HG03108 (cell line): ENCODE measurements around the gene CMTM5.

Experiments
- ATAC-seq: cut with Tn5 transposase; IDR thresholded peaks from one replicate; pipeline ENCODE4 v1.9.1; 2021; ENCODE audit warnings: moderate library complexity; ENCODE audit not compliant: unreplicated experiment

Gene CMTM5, protein sequence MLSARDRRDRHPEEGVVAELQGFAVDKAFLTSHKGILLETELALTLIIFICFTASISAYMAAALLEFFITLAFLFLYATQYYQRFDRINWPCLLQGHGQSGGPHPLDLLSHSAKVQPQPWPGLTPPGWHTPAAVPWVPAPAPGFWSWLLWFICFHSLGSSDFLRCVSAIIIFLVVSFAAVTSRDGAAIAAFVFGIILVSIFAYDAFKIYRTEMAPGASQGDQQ

DNA sequence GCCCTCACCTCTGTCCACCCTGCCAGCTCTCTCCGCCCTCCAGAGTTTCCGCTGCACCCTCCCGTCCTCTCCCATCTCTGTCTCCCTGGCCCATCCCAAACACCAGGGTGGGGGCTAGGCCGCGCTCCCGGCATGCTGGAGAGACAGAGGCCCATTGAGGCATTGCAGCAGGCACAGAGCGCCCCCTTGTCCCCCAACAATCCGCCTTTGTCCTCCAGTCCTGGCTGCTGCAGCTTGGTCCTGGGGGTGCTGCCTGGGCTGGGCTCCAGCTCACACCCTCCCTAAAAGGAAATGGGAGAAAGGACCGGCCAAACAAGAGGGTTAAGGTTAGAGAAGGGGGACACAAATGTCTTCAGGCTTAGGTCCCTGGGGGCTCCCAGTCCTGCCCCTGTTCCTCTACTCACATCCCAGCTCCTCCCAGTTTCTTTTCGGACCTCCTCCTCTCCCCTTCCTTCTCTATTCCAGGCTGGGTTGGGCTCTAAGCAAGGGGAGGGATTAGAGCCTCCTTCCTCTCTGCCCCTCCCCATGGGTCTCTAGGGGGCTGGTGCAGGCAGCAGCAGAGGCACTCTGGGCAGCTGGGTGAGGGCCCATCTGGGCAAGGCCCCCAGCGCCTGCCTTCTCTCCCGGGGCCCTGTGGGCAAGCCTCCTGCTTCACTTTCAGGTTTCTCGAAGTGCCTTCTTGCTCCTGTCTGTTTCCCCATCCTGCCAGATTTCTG is at the start of gene CMTM5:
CMTM5 (plus strand) TSS at position 565 of the 716 bp plus-strand sequence. CDS start 206 bp downstream, outside the sequence.
- no peak for ATAC-seq

DNA sequence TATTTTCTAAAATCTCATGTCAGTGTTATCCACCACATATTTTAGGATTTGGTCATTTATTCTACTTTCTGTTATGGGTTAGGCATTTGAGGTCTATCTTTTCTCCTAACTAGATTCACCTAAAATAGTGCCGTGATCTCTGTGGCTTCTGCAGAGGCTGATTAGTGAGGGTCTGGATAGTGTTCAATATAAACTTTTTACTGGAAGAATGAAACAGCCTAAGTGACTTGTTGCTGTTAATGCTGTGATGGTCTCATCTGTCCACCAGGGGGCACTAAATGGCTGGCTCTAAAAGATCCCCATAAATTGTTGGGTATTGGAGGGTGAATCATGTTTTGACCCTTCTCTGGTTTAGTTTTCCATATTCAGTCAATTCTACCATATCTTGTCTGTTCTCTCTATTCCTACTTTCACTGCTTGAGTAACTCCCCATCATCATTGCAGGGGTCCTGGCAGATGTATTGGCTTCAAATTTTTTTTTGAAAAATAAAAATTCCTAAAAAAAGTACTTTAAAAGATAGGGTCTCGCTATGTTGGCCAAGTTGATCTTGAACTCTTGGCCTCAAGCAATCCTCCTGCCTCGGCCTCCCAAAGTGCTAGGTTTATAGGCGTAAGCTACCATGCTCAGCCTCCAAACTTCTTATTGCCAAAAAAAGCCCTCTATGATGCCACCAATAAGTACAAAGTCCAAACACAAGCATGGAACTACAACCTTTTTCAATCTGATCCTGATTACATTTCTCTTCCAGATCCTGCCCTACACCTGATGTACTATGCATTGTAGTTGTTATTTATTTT is 48.7 kb upstream of the CMTM5 start:
- no peak for ATAC-seq

DNA sequence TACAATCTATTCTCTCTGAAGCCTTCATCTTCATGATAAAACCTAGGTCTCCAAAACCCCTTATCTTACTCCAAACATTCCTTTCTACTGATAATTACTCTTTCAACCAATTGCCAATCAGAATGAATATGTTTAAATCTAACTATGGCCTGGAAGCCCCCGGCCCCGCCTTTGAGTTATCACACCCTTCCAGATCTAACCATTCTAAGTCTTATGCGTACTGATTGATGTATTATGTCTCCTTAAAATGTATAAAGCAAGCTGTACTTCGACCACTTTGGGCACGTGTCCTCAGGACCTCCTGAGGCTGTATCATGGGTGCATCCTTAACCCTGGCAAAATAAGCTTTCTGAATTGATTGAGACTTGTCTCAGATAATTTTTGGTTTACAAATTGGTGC is 41.2 kb upstream of the CMTM5 start:
- ATAC-seq, result no peak

DNA sequence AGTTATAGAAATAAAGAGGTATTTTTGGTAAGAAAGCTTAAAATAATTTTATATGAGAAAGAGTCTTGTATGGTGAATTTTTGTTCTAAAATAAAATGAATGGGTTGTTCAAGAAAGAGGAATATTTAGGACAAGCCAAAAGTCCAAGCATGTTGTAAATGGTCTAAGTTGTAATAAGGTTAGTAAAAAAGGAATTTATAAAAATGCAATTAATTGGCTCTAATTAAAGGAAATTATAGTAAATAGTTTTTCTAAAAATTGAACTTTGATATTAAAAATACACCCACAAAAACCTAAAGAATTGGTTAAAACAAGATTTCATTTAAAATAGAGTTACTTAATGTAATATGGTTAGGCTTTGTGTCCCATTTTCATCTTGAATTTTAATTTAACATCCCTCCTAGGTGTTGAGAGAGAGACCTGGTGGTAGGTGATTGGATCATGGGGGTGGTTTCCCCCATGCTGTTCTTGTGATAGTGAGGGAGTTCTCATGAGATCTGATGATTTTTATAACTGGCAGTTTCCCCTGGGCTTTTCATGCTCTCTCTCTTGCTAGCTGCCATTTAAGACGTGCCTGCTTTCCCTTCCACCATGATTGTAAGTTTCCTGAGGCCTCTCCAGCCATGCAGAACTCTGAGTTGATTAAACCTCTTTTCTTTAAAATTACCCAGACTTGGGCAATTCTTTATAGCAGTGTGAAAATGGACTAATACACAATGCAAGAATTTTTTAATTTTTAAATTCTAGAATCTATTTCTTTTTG is 37.2 kb upstream of the CMTM5 start:
- no peak for ATAC-seq

DNA sequence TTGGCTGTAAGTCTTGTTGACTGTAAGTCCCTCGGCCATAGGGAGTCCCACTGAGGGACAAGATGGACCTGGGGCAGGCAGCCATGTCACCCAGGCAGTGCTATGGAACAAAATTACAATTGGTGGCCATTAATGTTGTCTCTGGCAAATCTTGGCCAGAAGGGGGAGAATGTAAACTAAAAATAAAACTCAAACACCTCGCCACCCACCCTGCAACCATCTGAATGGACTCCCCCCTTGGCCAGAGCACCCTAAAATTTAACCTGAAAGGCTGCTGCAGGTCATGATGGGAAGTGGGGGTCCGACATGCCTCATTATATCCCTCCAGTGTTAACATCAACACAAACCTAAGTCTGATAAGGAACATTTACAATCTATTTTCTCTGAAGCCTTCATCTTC is 32.4 kb upstream of the CMTM5 start:
- no peak for ATAC-seq

DNA sequence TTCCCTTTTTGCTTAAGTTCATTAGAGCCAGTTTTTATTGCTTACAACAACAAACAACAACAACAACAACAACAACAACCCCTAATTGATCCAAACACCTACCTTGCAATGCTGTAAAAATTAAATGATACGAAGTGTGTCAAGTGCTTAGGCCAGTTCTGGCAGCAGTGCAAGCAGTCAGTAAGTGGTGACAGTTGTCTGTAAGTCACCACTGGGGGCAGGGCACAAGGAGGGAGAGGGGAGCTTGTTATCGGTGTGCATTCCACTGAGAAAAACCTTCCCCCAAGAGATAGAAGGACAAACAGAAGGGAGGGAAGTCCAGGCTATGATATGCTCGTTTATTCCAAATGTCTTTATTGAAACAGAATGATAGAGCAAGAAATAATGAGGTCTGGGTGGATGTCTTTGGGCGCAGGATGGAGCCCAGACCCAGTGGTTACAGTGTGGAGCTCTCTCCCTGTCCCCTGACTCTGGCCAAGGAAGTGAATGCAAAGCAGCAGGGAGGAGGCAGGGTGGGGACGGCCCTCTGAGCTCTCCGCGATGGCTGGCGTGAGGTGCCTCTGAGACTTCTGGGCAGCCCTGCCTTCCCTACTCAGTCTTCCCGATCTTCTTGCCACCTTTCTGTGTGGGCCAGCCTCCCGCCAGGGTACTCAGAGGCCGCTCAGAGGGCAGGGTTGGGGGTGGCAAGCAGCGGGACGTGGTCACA is 30.7 kb upstream of the CMTM5 start:
- no peak for ATAC-seq

DNA sequence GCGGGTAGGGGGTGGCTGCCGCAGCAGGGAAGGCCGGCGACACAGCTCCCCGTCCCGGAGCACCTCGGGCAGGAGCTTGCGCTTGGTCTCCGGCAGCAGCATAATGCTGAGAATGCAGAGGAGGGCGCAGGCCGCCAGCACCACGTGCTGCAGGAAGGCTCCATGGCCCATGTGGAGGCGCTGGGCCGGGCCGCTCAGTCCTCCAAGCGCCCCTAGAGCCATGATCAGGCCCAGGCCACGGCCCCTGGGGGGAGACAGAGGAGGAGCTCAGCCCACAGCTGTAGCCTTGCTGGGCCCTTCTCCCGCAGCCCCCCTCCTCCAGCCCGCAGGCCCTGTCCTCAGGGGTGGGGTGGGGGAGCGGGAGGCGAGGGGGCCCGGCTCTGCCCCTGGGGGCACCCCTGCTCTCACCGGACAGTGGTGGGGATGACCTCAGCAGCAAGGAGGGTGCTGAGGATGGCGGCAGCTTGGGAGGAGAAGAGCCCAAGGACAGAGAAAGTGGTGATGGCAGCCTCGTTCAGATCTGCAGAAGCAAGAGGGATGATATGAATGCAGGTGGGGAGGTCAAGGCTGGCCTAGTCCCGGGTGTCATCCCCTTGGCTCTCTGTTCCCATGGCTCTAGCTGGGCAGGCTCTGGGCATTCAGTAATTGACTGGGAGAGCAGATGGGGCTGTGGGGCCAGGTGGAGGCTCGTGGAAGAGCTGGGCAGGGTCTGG is 30.0 kb upstream of the CMTM5 start:
- no peak for ATAC-seq

DNA sequence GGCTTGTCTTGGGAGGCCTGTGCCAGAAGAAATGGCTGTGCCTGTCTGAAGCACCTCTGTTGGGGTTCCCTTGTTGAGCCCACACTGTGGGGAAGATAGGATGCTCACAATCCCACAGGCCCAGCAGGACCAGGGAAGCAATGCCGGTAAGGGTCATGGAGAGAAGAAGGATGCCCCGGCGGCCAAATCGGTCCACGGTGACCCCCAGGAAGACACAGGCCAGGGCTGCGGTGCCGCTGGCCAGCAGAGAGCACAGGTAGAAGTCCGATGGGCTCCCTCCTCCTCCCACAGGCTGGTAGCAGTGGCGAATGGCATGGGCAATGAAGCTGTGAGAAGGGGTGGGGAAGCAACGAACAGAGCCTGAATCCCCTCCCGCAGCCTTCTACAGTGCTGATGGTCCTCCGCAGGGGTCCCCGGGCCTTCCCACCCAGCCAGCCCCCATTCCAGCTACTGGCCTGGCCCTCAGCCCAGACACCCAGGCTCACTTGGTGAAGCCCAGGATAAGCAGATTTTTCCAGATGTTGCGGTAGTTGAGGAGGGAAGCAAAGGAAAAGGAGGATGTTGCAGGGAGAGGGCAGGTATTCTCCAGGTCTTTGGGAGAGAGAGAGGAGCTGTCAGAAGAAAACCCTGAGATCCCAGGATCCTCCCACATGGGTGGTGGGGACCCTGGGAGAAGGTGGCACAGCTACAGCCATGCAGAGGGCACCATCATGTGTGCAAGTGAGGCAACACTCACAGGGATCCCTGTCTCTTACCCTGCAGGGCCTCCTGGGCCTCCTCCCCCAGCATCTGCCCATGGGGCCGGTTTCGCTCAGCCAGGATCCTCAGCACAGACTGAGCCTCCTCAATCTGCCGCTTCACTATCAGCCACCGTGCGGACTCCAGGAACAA is 29.2 kb upstream of the CMTM5 start:
- no peak for ATAC-seq

DNA sequence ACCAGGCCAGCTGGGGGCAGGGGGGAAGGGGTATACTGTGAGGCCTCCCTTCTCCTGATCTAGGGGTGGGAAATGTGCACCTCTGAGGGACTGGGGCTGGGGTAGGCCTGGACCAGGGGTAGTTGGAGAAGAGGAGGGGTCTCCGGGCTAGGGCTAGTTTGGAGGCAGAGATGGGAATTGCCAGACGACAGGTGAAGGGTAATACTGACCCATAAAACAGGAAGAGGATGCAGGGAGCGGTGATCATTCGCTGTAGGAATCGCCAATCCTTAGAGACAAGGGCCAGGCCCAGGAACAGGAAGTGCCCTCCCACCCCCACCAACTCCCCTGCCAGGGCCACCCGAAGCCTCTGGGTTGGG is 28.6 kb upstream of the CMTM5 start:
- ATAC-seq, result no peak

DNA sequence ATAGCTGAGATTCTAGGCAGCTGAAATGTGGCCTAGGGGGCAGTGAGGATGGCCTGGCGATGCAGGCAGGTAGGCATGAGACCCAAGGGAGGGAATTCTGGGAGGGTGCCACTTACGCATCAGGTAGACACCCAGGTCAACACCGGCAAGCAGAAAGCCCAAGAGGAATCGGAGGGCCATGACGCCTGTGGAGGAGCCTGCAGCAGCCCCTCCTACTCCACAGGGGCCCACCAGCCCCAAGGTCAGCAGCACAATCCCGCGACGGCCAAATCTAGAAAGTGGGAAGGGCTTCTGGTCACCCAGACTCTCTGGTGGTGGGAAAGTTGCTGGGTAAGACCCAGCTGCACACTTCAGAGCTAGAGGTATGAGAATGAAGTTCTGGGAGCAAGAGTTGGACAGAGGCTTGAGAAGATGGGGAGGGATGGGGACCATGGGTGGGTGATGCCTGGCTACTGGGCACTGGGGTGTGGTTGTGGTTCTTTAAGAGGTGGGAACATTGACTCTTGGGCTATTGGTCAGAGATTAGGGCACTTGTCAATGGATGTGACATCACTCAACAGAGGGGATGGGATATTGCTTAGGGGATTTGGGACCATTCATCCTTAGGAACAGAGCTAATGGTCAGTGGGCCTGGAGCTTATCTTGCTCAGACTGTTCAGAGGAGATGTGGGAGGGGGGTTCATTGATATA is 27.5 kb upstream of the CMTM5 start:
- no peak for ATAC-seq

DNA sequence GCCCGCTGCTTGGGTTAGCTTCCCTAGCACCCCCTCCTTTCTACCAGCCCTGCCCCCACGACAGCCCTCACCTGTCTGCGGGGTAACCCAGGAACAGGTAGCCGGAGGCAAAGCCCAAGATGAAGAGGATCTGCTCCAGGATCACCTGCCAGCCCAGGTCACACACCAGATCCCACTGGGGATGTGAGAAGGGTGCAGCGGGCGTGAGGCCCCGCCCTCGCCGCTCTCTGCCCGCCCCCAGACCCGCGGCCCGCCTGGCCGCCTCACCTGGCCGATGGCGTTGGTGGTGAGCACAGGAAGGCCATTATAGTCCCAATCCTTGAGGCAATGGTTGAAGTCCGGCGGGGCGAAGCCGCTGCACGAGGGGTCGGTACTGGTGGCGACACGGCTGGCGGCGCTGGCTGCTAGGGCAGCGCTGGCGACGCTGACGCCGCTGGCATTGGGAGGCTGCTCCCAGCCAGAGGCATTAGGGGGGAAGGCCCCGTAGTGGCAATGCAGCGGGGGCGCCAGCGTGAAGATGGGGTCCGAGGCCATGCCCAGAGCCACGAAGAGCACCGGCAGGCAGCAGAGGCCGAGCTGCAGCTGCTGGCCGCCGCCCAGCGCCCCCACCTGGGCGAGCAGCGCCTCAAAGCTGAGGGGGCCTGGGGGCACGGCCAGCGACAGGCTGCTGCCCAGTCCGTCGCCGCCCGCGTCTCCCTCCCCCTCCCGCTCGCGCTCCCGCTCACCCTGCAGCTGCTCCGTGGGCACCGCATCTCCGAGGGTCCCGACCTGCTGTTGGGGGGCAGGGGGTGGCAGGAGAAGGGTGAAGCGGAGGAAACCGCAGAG is 25.0 kb upstream of the CMTM5 start:
- no peak for ATAC-seq

DNA sequence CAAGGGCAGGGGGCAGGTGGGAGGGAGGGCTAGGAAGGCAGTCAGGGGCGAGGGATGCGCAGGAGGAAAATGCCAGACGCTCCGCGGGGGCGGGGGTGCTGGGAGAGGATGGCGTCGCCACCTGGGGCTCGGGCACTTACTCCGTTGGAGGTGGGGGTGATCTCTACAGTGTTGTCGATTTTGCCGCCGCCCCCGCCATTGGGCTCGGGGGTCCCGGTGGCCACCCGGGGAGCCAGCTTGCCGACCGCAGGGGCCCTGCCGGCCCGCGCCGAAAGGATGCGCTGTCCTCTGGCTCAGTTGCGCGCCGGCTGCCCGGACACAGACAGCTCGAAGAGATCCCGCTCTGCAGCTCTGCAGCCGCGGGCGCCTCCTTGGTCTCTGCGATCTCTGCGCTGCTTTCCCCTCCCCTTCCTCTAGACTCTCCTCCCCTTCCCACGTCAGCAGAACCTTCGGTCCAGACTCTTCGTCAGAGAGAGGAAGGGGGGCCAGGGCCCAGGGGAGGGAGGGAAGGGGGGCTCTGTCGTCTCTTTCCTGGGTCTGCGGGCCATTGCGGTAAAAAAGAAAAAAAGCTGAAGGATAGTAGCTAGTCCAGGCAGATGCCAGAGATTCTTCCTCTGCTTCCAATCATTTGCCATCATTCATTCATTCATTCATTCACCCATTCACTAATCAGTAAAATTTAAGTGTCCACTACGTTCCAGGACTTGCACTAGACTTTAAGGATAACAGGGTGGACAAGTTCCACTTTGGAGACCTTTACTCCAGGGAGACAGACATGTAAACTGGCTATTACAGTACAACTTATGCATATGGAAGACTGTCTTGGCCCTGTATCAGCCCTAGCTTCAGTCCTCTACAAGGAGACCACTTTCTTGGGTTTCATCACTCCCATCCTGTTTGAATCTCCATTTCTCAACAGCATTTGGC is 24.1 kb upstream of the CMTM5 start, which contains the start of gene SLC22A17:
SLC22A17 (minus strand) TSS at position 382 of the 927 bp plus-strand sequence.
- no peak for ATAC-seq

DNA sequence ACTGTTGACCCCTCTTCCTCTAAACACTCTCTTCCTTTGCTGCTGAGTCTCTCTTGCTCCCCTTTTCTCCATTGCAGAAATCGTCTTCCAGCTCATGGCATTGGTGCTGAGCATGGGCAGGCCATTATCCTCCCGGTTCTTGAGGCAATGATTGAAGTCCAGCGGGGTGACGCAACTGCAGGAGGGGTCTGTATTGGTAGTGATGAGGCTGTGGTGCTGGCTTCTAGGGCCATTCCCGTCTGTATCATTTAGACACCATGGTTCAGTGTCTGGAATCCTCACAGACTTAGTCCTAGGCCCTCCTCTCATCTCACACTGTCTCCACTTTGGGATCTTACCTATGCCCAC is 23.4 kb upstream of the CMTM5 start:
- no peak for ATAC-seq

DNA sequence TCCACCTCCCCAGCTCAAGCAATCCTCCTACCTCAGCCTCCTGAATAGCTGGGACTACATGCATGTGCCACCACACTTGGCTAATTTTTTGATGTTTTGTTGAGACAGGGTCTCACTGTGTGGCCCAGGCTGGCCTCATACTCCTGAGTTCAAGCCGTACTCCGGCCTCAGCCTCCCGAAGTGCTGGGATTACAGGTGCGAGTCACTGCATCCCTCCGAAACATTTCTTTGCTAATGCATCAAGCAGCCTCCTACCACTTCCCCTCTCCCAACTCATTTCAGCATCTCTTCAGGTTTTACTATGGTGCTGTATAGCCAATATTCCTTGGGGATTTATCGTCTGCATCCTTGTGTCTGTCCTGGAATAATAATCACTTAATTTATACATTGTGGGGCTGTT is 21.9 kb upstream of the CMTM5 start:
- no peak for ATAC-seq

DNA sequence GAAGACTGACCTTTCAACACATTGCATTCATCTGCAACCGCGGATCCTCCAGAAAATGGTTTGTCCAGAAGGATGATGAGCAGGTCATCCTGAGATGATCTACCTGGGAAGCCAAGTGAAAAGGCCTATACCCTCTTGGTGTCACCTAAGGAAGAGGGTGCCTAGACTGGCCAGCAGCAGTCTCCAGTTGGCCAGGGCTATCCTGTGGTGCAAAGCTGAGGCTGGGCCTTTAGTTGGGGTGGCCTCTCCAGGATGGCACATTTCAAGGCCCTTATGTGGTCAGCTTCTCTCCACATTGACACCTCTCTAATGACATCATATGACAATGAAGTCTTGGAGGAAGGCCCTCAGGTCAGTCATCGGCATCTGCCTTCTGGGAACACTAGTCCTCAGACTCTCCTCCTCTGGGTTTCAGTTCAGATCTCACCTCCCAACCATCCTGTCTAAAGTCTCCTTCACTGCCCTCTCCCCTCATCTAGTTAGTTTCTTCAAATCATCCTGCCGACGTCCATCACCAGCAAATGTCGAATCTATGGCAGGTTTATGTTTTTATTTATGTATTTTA is 20.9 kb upstream of the CMTM5 start:
- no peak for ATAC-seq

DNA sequence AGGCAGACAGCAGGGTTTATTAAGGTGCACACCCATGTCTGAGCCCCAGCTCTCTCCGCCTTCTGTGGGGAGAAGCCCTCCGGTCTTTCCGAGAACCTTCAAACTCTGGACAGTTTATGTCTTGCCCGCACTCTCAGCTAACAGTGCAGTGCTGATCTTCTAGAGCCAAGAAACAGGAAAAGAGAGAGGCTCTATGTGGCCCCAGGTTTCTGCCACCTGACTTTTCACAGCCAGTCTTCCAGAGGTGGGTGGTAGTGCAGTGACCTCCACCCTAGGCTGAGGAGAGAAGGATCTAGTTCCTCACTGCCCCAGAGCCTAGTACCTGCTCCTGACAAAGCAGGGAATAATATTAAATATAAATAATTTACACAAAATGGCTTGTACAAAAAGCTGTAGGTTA is 20.2 kb upstream of the CMTM5 start:
- ATAC-seq, result no peak
